ENCODE results near the gene C19orf81.

DNA sequence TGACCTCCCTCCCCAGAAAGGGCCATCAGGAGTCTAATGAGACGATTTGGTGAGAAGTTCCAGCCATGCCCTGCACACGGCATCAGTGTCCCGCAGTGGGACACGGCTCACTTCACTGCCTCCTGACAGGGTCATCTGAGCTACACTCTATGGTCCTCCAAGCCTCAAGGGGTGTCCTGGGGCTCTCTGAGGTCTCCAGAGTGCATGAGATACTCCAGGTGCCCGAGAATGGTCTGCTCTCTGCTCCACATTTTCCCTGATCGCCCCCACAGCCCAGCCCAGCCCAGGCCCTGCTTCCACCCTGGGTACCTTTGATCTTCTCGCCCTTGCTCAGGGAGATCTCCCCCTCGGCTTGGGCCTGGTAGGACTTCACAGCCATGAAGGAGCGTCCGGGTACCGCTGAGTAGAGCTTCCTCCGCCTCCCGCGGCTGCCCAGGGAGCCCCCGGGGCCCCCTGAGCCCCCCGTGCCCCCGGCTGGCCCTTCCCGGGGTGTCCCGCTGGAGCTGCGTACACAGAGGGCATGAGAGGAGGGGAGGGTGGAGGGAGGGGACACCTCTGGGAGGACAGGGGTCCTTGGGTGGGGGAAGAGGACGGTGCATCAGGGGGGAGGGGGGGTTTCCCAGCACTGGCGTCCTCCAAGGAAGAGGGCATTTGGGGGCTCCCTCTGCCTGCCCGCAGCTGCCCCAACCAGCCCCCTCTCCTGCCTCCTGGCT is 53.1 kb downstream of the C19orf81 start:
- TF ChIP-seq, protein P1, sequence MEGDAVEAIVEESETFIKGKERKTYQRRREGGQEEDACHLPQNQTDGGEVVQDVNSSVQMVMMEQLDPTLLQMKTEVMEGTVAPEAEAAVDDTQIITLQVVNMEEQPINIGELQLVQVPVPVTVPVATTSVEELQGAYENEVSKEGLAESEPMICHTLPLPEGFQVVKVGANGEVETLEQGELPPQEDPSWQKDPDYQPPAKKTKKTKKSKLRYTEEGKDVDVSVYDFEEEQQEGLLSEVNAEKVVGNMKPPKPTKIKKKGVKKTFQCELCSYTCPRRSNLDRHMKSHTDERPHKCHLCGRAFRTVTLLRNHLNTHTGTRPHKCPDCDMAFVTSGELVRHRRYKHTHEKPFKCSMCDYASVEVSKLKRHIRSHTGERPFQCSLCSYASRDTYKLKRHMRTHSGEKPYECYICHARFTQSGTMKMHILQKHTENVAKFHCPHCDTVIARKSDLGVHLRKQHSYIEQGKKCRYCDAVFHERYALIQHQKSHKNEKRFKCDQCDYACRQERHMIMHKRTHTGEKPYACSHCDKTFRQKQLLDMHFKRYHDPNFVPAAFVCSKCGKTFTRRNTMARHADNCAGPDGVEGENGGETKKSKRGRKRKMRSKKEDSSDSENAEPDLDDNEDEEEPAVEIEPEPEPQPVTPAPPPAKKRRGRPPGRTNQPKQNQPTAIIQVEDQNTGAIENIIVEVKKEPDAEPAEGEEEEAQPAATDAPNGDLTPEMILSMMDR (IDR thresholded peaks at IDR 0.05), result no peak
- no peak for TF ChIP-seq POLR2AphosphoS5 (IDR thresholded peaks at IDR 0.05)
